ENCODE data around the gene KCNIP1. TPM values are rescaled to one million over a fixed set of nuclear protein-coding genes. Genes with fewer than 3 reads are reported as not detected.

Gene KCNIP1
- total RNA-seq, 1 experiment from 2014 or later: not detected

DNA sequence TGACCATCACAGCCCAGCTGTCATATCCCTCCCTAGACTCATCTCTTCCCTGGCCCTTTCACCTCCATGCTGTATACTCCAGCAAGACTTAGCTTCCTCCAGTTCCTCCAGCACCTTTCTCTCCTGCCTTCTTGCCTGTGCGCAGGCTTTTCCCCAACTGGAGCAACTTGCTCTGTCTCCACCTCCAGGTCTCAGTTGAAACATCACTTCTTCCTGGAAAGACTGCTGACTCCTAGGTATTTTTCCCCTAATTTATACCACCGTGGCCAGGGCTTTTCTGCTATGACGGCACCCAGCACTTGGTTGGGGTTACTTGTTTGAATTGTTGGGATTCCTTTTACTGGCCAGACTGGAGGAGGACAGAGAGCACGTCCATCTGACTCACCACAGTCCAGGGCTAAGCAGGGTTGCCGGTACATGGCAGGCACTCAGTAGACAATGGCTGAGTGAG lies 67.5 kb downstream of the KCNIP1 start (continued):
- no peak for TF ChIP-seq POLR2AphosphoS5 (IDR thresholded peaks at IDR 0.05; ENCODE audit: low read depth, low read length)
- TF ChIP-seq, protein P1, sequence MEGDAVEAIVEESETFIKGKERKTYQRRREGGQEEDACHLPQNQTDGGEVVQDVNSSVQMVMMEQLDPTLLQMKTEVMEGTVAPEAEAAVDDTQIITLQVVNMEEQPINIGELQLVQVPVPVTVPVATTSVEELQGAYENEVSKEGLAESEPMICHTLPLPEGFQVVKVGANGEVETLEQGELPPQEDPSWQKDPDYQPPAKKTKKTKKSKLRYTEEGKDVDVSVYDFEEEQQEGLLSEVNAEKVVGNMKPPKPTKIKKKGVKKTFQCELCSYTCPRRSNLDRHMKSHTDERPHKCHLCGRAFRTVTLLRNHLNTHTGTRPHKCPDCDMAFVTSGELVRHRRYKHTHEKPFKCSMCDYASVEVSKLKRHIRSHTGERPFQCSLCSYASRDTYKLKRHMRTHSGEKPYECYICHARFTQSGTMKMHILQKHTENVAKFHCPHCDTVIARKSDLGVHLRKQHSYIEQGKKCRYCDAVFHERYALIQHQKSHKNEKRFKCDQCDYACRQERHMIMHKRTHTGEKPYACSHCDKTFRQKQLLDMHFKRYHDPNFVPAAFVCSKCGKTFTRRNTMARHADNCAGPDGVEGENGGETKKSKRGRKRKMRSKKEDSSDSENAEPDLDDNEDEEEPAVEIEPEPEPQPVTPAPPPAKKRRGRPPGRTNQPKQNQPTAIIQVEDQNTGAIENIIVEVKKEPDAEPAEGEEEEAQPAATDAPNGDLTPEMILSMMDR (IDR thresholded peaks at IDR 0.05 in 2 of 3, conservative IDR thresholded peaks at IDR 0.05 in 1 of 3; ENCODE audit: borderline replicate concordance in 1 of 3, insufficient read depth in 1 of 3, low read depth in 2 of 3, low read length in 2 of 3): no peak

- no peak overlapping the region for H3K4me2 ChIP-seq (ENCODE audit: low read length)
- peaks cover 0 to 6% of the 10 kb centered on the region in 2 experiments; a peak in 1 of 4 replicates for H3K9me3 ChIP-seq (ENCODE audit: control insufficient read depth in 1 of 2, insufficient read depth in 1 of 2, low read depth in 1 of 2, low read length in 2 of 2)
- no peak overlapping the region for H3K27ac ChIP-seq (ENCODE audit: low read depth, low read length)
- H3K9me2 ChIP-seq (ENCODE audit: insufficient read depth): no peaks in the 10 kb centered on the region
- H3K27me3 ChIP-seq (ENCODE audit: insufficient read depth, low read length): peaks cover 83% of the 10 kb centered on the region
- H3K9ac ChIP-seq (ENCODE audit: low read length): no peak overlapping the region
- CTCF ChIA-PET: no interaction called here
- no TSS peak for BruUV-seq (replicated peaks)
- TF ChIP-seq ZFX (IDR thresholded peaks at IDR 0.05) (no peak), SIN3A (IDR thresholded peaks at IDR 0.05; ENCODE audit: low read depth) (no peak)
- RAD21 ChIA-PET (ENCODE audit: low non-redundant PET in 1 of 2, low total read pairs in 2 of 2, uncharacterized antibody in 2 of 2, unreplicated experiment in 2 of 2): no interaction called here
- no peaks in the 10 kb centered on the region for H3K79me2 ChIP-seq (ENCODE audit: insufficient read depth, low read length)
- no peak overlapping the region for H2AFZ ChIP-seq (ENCODE audit: low read depth, low read length, poor library complexity, severe bottlenecking)
- POLR2A ChIA-PET: no interaction called here
- ATAC-seq: no peak
- H4K20me1 ChIP-seq (ENCODE audit: insufficient read depth): no peaks in the 10 kb centered on the region
- intact Hi-C loops (cut with micrococcal nuclease): no loop called here
- H3K36me3 ChIP-seq (ENCODE audit: control insufficient read depth in 1 of 2, insufficient read depth in 2 of 2, low read length in 2 of 2): no peaks in the 10 kb centered on the region
- no peak overlapping the region for H3K4me3 ChIP-seq (replicated peaks in 1 of 2; ENCODE audit: low read depth in 1 of 2, low read length in 2 of 2)
- no peak for DNase-seq (ENCODE audit: low read depth, low spot score)
- no peaks in the 10 kb centered on the region for H3K4me1 ChIP-seq (ENCODE audit: control insufficient read depth in 1 of 2, insufficient read depth in 2 of 2, low read length in 2 of 2)
Observed at GRCh38 chr5:170571875-170572852, 68.3 kb downstream of the KCNIP1 start.
